Endothelial cell of umbilical vein (primary cell): Measurements from ENCODE around the gene CLDN2. TPM values are rescaled to one million over a fixed set of nuclear protein-coding genes. Genes with fewer than 3 reads are reported as not detected.

Experiments
- BruUV-seq: library from RNA; stranded (reverse); fragments of 400-500 nt; replicated peaks from 2 replicates; lab custom pipeline; 2021; lab: Mats Ljungman, UMichigan
- CTCF ChIA-PET: fragments of 300-600, 350-600 bp; sonication (Branson Sonifier 250); formaldehyde crosslinking; loops from one replicate; lab custom pipeline; 2021; ENCODE audit warnings: antibody characterized with exemption, inconsistent platforms; lab: Charles Lee
- POLR2A ChIA-PET: fragments of 300-600, 350-600 bp; sonication (Branson Sonifier 250); formaldehyde crosslinking; loops from one replicate; lab custom pipeline; 2021; ENCODE audit warnings: antibody characterized with exemption, inconsistent platforms; lab: Charles Lee
- DNase-seq: peaks from one replicate; pipeline ENCODE4 v3.0.0-alpha.2; 2011; ENCODE audit warnings: low read depth, low spot score
- FAIRE-seq: peaks from 2 replicates; lab custom pipeline; 2011; peaks lifted over from hg19 to GRCh38; lab: Jason Lieb, UNC
- H2AFZ ChIP-seq: 2 replicates; pipeline ENCODE4 v1.6.0; 2012; ENCODE audit warnings: low read depth, low read length, control low read depth, inconsistent platforms
- H3K27ac ChIP-seq: 2 replicates; pipeline ENCODE4 v1.5.1; 2011; ENCODE audit warnings: low read depth, mild to moderate bottlenecking, control low read depth, low read length, moderate library complexity; ENCODE audit not compliant: insufficient read depth
- H3K27me3 ChIP-seq, 2 experiments: 2 replicates each; pipeline versions ENCODE4 v1.6.0 to v1.6.1; 2011; ENCODE audit warnings: low read length in 2 of 2, mixed read lengths in 1 of 2; ENCODE audit not compliant: control insufficient read depth in 2 of 2, insufficient read depth in 2 of 2
- H3K36me3 ChIP-seq, 2 experiments: 2 replicates in 1 of 2; 3 replicates in 1 of 2; pipeline ENCODE4 v1.5.1; 2011; ENCODE audit warnings: low read length in 2 of 2, mild to moderate bottlenecking in 1 of 2, moderate library complexity in 1 of 2; ENCODE audit not compliant: control insufficient read depth in 2 of 2, insufficient read depth in 2 of 2; ENCODE audit errors: extremely low read depth in 1 of 2
- H3K4me1 ChIP-seq: 3 replicates; pipeline ENCODE4 v1.5.1; 2011; ENCODE audit warnings: mild to moderate bottlenecking, low read length; ENCODE audit not compliant: control insufficient read depth, insufficient read depth; ENCODE audit errors: extremely low read depth
- H3K4me2 ChIP-seq: 2 replicates; pipeline ENCODE4 v1.6.1; 2011; ENCODE audit warnings: low read length, control low read depth, mixed read lengths; ENCODE audit not compliant: insufficient read depth
- H3K4me3 ChIP-seq, 3 experiments: fragments of 200-600 bp in 1 of 3; sonication (generic), shearing (Covaris generic) in 1 of 3; replicated peaks in 1 of 3; 2 replicates each; pipeline ENCODE4 v1.5.1; 2011 to 2016; ENCODE audit warnings: control low read depth in 3 of 3, low read length in 3 of 3, mild to moderate bottlenecking in 2 of 3, inconsistent platforms in 1 of 3, low read depth in 1 of 3, moderate library complexity in 1 of 3; ENCODE audit not compliant: insufficient read depth in 1 of 3
- H3K79me2 ChIP-seq: 2 replicates; pipeline ENCODE4 v1.6.0; 2012; ENCODE audit warnings: low read length, inconsistent platforms; ENCODE audit not compliant: control insufficient read depth, insufficient read depth
- H3K9ac ChIP-seq: replicated peaks from 2 replicates; pipeline ENCODE3; 2011; ENCODE audit warnings: low read length, control low read depth; ENCODE audit not compliant: insufficient read depth; ENCODE audit errors: extremely low read depth
- H3K9me1 ChIP-seq: replicated peaks from 3 replicates; pipeline ENCODE4 v1.6.0; 2011; ENCODE audit warnings: mild to moderate bottlenecking, low read length; ENCODE audit not compliant: control insufficient read depth, insufficient read depth; ENCODE audit errors: extremely low read depth
- H3K9me3 ChIP-seq: replicated peaks from 2 replicates; pipeline ENCODE4 v1.5.1; 2012; ENCODE audit warnings: low read length, inconsistent platforms; ENCODE audit not compliant: control insufficient read depth, insufficient read depth
- H4K20me1 ChIP-seq: replicated peaks from 2 replicates; pipeline ENCODE3; 2011; ENCODE audit warnings: mild to moderate bottlenecking, low read length; ENCODE audit not compliant: control insufficient read depth, insufficient read depth; ENCODE audit errors: extremely low read depth
- FOS ChIP-seq: IDR thresholded peaks from 2 replicates; pipeline ENCODE4 v1.6.1; 2011; ENCODE audit warnings: mild to moderate bottlenecking, low read length, moderate library complexity, borderline replicate concordance; ENCODE audit not compliant: insufficient read depth
- GATA2 ChIP-seq: IDR thresholded peaks from 2 replicates; pipeline ENCODE4 v1.7.0; 2011; ENCODE audit warnings: low read depth, mild to moderate bottlenecking, moderate library complexity, mixed read lengths, low read length; ENCODE audit not compliant: insufficient read length, insufficient read depth
- JUN ChIP-seq: IDR thresholded peaks from 2 replicates; pipeline ENCODE4 v1.6.1; 2011; ENCODE audit warnings: borderline replicate concordance, low read depth; ENCODE audit not compliant: insufficient read length, insufficient read depth
- MYC ChIP-seq: IDR thresholded peaks from one replicate; pipeline ENCODE4 v1.6.1; 2011; ENCODE audit warnings: mild to moderate bottlenecking, low read depth, low read length
- POLR2A ChIP-seq: IDR thresholded peaks from 2 replicates; pipeline ENCODE4 v1.6.1; 2012; ENCODE audit warnings: low read depth, mild to moderate bottlenecking, control low read depth, low read length
- POLR2AphosphoS5 ChIP-seq: IDR thresholded peaks from 2 replicates; pipeline ENCODE4 v1.6.1; 2012; ENCODE audit warnings: low read depth, mild to moderate bottlenecking, control low read depth, low read length, moderate library complexity; ENCODE audit not compliant: insufficient read depth
- dilution Hi-C: fragments of 300-500 bp; cut with MboI; formaldehyde crosslinking; loops from one replicate; pipeline ENCODE4 v1.15.0; 2019; ENCODE audit warnings: low sequenced_read_pairs; ENCODE audit not compliant: extremely low pct_ligation_motif_present
- intact Hi-C: fragments of 100-400 bp; cut with micrococcal nuclease; formaldehyde crosslinking; loops from one replicate; pipeline ENCODE4 v1.10.0; 2022
- polyA plus RNA-seq, 4 experiments: library from polyadenylated mRNA; depleted of rRNA in 3 of 4; stranded (reverse) in 3 of 4; unstranded in 1 of 4; fragments of >200 nt; gene quantifications; 2 replicates each; pipeline versions ENCODE4 v1.2.1 to v1.2.3, GENCODE V29; 2011 to 2012; ENCODE audit warnings: missing spikeins in 1 of 4
- total RNA-seq: library from RNA; stranded (reverse); gene quantifications from 2 replicates; pipeline ENCODE4 v1.2.3, GENCODE V29; 2021
- TF ChIP-seq, protein P1 (sequence below), 2 donors: IDR thresholded peaks; 1 replicate in 1 of 2; 2 replicates in 1 of 2; pipeline ENCODE4 v1.5.1; 2011; ENCODE audit warnings: low read length in 2 of 2, mild to moderate bottlenecking in 2 of 2, moderate library complexity in 2 of 2, control low read depth in 1 of 2, inconsistent platforms in 1 of 2, low read depth in 1 of 2; ENCODE audit not compliant: insufficient read depth in 1 of 2; ENCODE audit errors: extremely low read depth in 1 of 2
- TF ChIP-seq, protein P2 (sequence below): IDR thresholded peaks from 2 replicates; pipeline ENCODE4 v1.6.1; 2011; ENCODE audit not compliant: insufficient read depth, insufficient read length

The CLDN2 gene
- total and polyA plus RNA-seq, 2 donors (not counting 3 experiments of a cell fraction or from before 2014, with no cell fraction given) = not detected

DNA sequence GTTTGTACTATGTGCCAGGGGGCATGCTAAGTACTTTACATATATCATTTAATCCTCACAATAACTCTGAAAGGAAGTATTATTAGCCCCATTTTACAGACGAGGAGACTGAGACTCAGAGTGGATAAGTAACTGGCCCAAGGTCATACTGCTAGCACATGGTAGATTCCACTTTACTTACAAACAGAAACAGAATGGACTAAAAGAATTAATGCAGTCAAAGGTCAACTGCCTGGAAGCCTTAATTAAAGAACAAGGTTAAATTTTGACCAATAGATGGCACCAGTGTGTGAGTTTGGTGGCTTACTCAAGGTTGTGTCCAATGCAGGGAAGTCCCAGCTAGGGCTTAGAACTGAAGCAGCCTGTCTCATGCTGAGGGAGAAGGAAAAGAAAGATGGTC is 21.7 kb upstream of the CLDN2 start:
- H3K36me3 ChIP-seq = no peaks in the 10 kb centered on the region
- peaks cover 16% of the 10 kb centered on the region for H3K4me1 ChIP-seq
- H3K9ac ChIP-seq = no peak overlapping the region
- H3K27ac ChIP-seq = no peak overlapping the region
- CTCF ChIA-PET = interaction anchor here (0.6 to 7.7 kb wide), 18 partner anchors 11 to 101 kb away, joined by 3 to 85 read pairs (median 4); no protein-coding TSS in a partner anchor
- no peak overlapping the region for H2AFZ ChIP-seq
- peak; percentile 96 for FAIRE-seq
- H3K79me2 ChIP-seq = no peaks in the 10 kb centered on the region
- no peaks in the 10 kb centered on the region for H4K20me1 ChIP-seq
- POLR2A ChIA-PET = no interaction called here
- intact Hi-C loops = loop anchor here (1.0 to 10.0 kb wide), 5 partner anchors 39 to 879 kb away; partner anchors contain the start of genes NCBP2L and TSC22D3
- no peak overlapping the region for H3K4me2 ChIP-seq
- no TSS peak for BruUV-seq
- H3K4me3 ChIP-seq = no peak overlapping the region
- no peaks in the 10 kb centered on the region for H3K9me1 ChIP-seq
- dilution Hi-C loops = no loop called here
- no peaks in the 10 kb centered on the region for H3K9me3 ChIP-seq
- TF ChIP-seq FOS = no peak
- TF ChIP-seq, protein P1, sequence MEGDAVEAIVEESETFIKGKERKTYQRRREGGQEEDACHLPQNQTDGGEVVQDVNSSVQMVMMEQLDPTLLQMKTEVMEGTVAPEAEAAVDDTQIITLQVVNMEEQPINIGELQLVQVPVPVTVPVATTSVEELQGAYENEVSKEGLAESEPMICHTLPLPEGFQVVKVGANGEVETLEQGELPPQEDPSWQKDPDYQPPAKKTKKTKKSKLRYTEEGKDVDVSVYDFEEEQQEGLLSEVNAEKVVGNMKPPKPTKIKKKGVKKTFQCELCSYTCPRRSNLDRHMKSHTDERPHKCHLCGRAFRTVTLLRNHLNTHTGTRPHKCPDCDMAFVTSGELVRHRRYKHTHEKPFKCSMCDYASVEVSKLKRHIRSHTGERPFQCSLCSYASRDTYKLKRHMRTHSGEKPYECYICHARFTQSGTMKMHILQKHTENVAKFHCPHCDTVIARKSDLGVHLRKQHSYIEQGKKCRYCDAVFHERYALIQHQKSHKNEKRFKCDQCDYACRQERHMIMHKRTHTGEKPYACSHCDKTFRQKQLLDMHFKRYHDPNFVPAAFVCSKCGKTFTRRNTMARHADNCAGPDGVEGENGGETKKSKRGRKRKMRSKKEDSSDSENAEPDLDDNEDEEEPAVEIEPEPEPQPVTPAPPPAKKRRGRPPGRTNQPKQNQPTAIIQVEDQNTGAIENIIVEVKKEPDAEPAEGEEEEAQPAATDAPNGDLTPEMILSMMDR (IDR thresholded peaks at IDR 0.05; ENCODE audit: extremely low read depth in 1 of 2, insufficient read depth in 1 of 2, low read depth in 1 of 2, low read length in 2 of 2) = peak; percentile 30 to 33
- H3K27me3 ChIP-seq = no peaks in the 10 kb centered on the region
- DNase-seq = peak; percentile 63

DNA sequence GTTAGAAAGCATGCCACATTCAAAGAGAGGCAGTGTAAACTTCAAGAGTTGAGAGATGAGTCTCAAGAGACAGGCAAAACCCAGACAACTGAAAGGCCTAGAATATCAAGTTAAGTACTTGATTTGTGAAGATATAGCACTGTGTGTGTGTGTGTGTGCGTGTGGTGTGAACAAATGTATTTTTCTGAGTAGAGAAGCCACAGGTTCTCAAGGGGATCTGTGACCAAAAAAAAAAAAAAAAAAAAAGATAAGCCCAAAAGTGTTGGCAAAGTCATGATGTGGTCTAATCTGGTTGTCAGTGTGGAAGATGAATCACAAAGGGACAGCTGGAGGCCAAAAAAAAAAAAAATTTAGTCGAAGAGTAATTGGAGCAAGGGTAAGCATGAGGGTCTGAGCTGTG is 20.9 kb upstream of the CLDN2 start:
- Histone ChIP-seq H3K4me2 (no peak overlapping the region), H3K27me3 (no peaks in the 10 kb centered on the region), H3K9me3 (no peaks in the 10 kb centered on the region), H3K36me3 (no peaks in the 10 kb centered on the region), H3K9me1 (no peaks in the 10 kb centered on the region), H3K27ac (no peak overlapping the region), H4K20me1 (no peaks in the 10 kb centered on the region), H3K4me3 (no peak overlapping the region), H3K4me1 (peaks cover 16% of the 10 kb centered on the region), H3K79me2 (no peaks in the 10 kb centered on the region), H2AFZ (no peak overlapping the region), H3K9ac (no peak overlapping the region)
- POLR2A ChIA-PET = no interaction called here
- dilution Hi-C loops (no loop called here), intact Hi-C loops (loop anchor here (5.0 to 10.0 kb wide), 4 partner anchors 38 to 878 kb away; partner anchors contain the start of genes NCBP2L and TSC22D3)
- no peak for TF ChIP-seq JUN
- TF ChIP-seq POLR2A = no peak
- TF ChIP-seq MYC = no peak
- no peak for TF ChIP-seq POLR2AphosphoS5
- no peak for TF ChIP-seq FOS
- no peak for TF ChIP-seq GATA2
- TF ChIP-seq, protein P2, sequence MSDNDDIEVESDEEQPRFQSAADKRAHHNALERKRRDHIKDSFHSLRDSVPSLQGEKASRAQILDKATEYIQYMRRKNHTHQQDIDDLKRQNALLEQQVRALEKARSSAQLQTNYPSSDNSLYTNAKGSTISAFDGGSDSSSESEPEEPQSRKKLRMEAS = no peak
- TF ChIP-seq, protein P1 (IDR thresholded peaks at IDR 0.05; ENCODE audit: extremely low read depth in 1 of 2, insufficient read depth in 1 of 2, low read depth in 1 of 2, low read length in 2 of 2) = no peak
- FAIRE-seq (no peak), DNase-seq (no peak)
- BruUV-seq = no TSS peak
- CTCF ChIA-PET = interaction anchor here (0.6 to 7.7 kb wide), 17 partner anchors 10 to 100 kb away, joined by 3 to 85 read pairs (median 5); no protein-coding TSS in a partner anchor
